ENCODE measurements around the gene TGFBR1. TPM values are rescaled to one million over a fixed set of nuclear protein-coding genes. Genes with fewer than 3 reads are reported as not detected.
A peak's percentile ranks its signal among the peaks of the same experiment; 100 is the strongest.

The TGFBR1 gene
- total RNA-seq, 1 donor, result 51.0 TPM

DNA sequence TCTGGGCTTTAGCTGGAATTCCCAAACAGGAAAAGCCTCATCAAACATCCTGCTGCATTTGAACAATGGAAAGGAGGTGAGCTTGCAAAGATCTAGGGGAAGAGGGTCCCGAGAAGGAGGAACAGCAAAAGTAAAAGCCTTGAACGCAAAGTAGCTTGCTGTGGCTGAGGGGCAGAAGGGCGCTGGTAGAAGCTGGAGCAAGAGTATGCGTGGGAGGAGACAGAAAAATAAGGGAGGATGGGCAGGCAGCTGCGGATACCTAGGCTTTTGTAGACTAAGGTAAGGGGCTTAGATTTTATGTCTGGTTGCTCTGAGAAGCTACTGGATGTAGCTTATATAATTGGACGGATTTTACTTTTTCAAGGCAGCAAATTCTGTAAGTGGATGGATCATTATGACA is 21.9 kb upstream of the TGFBR1 start:
- no peak for DNase-seq (ENCODE audit: low read depth)

GRCh38 chr9:99085949-99086948 is 18.7 kb upstream of the TGFBR1 start:
- no peak overlapping the region for H3K4me3 ChIP-seq (ENCODE audit: low read depth, low read length)
- DNase-seq (ENCODE audit: low read depth), result peak; percentile 37
- no peak for TF ChIP-seq CTCF (IDR thresholded peaks at IDR 0.05; ENCODE audit: insufficient read depth, low read depth, low read length)

More for the DNA sequence above, 21.9 kb upstream of the TGFBR1 start:
- no peak for TF ChIP-seq CTCF (IDR thresholded peaks at IDR 0.05; ENCODE audit: insufficient read depth, low read depth, low read length)
- no peak overlapping the region for H3K4me3 ChIP-seq (ENCODE audit: low read depth, low read length)

DNA sequence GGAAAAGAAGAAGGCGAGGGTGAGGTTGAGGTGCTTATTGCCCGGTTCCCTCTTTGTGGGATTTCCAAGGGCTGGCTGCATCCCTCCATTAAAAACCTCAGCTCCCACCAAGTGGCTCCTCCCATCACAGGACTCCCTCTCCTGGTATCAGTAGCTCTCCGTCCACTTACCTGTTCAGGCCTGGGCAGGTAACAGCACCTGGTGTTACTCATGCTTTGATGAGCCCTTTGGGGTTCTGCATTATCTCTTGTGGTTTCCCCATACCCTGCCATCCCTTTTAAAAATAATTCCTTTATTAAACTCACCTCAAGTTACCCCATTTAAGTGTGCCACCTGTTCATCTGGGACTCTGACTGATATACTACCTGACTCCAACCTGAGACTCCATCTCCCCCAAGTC is 17.5 kb upstream of the TGFBR1 start:
- TF ChIP-seq CTCF (IDR thresholded peaks at IDR 0.05; ENCODE audit: insufficient read depth, low read depth, low read length), result no peak
- no peak for DNase-seq (ENCODE audit: low read depth)
- no peak overlapping the region for H3K4me3 ChIP-seq (ENCODE audit: low read depth, low read length)

- H3K4me3 ChIP-seq (ENCODE audit: low read depth, low read length), result no peak overlapping the region
- no peak for TF ChIP-seq CTCF (IDR thresholded peaks at IDR 0.05; ENCODE audit: insufficient read depth, low read depth, low read length)
- no peak for DNase-seq (ENCODE audit: low read depth)
Measured at GRCh38 chr9:99090336-99091130, 14.4 kb upstream of the TGFBR1 start.

DNA sequence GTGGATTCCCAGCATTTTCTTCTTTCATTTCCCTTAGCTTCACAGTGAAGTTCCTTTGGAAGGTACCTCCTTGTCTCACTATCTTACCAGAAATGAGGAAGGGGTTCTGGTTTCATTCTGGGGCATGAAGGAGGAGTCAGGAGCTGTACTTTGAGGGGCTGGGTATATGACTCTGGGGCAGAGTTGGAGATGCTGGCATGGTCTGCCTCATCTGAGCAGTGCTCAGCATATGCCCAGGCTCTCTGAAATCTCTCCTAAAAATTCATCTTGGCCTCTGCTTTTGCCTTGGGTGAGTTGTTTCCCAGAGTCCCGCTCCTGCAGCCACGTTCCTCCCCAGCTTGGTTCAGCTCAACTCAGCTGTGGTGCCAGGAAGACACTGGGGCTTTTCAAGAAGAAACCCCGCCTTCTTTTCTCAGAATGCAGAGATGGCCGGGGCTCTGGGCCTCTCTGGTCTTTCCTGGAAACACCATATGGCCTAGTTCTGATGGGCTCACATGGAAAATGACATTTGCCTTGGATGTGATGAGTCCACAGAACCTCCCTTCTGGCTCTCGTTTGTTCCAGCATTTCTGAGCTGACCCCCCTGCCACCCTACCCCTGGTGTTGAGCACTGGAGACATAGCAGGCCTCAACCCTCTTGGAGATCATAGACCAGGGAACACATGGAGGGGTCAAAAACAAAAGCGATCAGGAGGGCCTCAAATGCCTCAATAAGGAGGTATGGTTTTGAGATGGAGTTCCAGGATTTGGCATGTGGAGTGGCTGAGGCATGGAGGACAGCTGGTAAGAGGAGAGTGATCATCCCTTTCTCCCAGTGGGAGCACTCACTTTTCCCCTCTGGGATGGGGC is 12.0 kb upstream of the TGFBR1 start:
- no peak for TF ChIP-seq CTCF (IDR thresholded peaks at IDR 0.05; ENCODE audit: insufficient read depth, low read depth, low read length)
- no peak overlapping the region for H3K4me3 ChIP-seq (ENCODE audit: low read depth, low read length)
- no peak for DNase-seq (ENCODE audit: low read depth)

GRCh38 chr9:99093492-99093791 is 11.5 kb upstream of the TGFBR1 start:
- H3K4me3 ChIP-seq (ENCODE audit: low read depth, low read length), result no peak overlapping the region
- no peak for DNase-seq (ENCODE audit: low read depth)
- no peak for TF ChIP-seq CTCF (IDR thresholded peaks at IDR 0.05; ENCODE audit: insufficient read depth, low read depth, low read length)

All from fibroblast of villous mesenchyme (primary cell).